DND-41 (cell line): ENCODE data around the gene VAV2.

Source experiments
- EZH2 ChIP-seq: IDR thresholded peaks from 3 replicates; pipeline ENCODE4 v1.6.1; 2012; ENCODE audit warnings: borderline replicate concordance, low read depth, mild to moderate bottlenecking, moderate library complexity, low read length, inconsistent platforms; ENCODE audit not compliant: severe bottlenecking
- TF ChIP-seq, protein P1 (sequence below): IDR thresholded peaks from 2 replicates; pipeline ENCODE4 v1.5.1; 2012; ENCODE audit warnings: borderline replicate concordance, low read length, moderate library complexity, mild to moderate bottlenecking; ENCODE audit not compliant: poor library complexity, severe bottlenecking; ENCODE audit errors: extremely low read depth

DNA sequence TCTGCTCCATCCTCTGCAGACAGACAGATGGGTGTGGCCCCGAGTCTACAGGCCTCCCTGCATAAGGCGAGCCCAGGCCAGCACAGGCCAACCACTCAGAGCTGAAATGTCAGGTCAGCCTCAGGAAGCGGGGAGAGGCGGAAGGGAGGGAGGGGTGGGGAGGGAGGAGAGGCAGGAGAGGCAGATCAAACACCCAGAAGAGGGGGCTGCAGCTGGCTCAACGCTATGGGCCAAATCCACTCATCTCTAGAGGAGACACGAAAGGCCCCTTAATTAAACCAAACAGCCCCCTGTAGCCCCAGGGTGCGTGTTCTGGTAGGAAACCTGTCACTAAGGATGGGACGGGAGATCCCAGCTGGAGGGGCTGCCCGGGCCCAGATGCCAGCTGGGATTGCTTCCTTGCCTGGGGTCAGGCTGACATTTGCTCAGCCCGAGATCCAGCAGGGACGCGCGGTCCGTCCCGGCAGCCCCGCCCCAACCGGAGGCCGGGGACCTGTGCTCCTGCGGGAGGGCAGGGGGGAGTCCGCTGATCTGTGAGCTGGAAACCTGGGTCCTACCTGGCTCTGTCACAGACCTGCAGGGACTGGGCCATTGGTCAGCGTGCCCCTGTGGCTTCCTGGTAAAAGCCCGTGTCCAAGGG, 156.7 kb downstream of the VAV2 start:
- TF ChIP-seq, protein P1, sequence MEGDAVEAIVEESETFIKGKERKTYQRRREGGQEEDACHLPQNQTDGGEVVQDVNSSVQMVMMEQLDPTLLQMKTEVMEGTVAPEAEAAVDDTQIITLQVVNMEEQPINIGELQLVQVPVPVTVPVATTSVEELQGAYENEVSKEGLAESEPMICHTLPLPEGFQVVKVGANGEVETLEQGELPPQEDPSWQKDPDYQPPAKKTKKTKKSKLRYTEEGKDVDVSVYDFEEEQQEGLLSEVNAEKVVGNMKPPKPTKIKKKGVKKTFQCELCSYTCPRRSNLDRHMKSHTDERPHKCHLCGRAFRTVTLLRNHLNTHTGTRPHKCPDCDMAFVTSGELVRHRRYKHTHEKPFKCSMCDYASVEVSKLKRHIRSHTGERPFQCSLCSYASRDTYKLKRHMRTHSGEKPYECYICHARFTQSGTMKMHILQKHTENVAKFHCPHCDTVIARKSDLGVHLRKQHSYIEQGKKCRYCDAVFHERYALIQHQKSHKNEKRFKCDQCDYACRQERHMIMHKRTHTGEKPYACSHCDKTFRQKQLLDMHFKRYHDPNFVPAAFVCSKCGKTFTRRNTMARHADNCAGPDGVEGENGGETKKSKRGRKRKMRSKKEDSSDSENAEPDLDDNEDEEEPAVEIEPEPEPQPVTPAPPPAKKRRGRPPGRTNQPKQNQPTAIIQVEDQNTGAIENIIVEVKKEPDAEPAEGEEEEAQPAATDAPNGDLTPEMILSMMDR = no peak
- no peak for TF ChIP-seq EZH2
